ENCODE measurements around the gene SSBP4. TPM values are rescaled to one million over a fixed set of nuclear protein-coding genes. Genes with fewer than 3 reads are reported as not detected.

SSBP4 gene
- total and polyA plus RNA-seq, 2 of the 8 experiments (the other 6 are each of a cell fraction or from before 2014, with no cell fraction given) = 26.4 to 33.7 TPM

DNA sequence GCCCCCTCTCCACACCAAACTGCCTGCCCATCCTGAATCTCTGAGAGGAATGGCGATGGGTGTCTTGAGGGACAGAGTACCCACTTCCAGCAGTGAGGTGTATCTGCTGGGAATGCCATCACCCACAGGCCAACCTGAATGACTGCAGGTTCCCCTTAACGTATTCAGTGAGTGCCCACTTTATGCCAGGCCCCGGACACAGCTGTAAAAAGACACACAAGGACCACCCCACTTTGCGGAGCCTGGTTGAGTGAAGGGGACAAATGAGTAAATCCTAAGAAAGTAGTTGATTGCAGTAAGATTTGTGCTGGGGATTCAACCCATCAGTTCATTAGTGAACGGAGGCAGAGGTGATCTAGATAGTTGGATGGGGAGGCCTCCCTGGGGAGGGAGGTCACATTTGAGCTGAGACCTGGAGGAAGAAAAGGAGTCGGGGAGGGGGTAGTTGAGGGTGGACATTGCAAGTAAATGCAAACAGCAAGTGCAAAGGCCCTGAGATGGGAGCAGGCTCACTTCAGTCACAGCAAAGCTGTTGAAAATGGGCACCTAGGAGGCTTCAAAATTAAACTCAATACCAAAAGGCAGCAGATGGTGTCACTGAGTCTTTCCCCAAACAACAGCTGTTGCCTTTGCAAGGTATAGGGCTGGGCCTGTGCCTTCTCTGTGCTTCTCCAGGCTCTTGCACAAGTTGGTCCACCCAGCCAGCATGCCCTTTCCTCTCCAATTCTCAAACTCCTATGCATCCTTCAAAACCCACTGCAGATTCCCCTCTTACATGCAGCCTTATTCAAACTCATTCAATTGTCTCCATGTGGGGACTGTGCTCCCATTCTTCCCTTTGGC is 28.9 kb upstream of the SSBP4 start:
- CTCF ChIA-PET (ENCODE audit: partially characterized antibody) = interaction anchor here (0.8 to 10.4 kb wide), 13 partner anchors 10 to 141 kb away, joined by 3 to 177 read pairs (median 15); partner anchors contain the start of genes LRRC25 and SSBP4

More for the DNA sequence above, 28.9 kb upstream of the SSBP4 start:
- Histone ChIP-seq H3K23me2 (ENCODE audit: low read depth, low read length) (peaks cover 2% of the 10 kb centered on the region; the same call in 1 of the 2 replicates), H3K4me1 (replicated peaks in 1 of 4; ENCODE audit: control insufficient read depth in 3 of 4, insufficient read depth in 4 of 4, low read length in 3 of 4) (peaks cover 3 to 4% (median 3%) of the 10 kb centered on the region in 4 experiments), H3K14ac (ENCODE audit: insufficient read length) (no peak overlapping the region), H2BK20ac (ENCODE audit: low read length) (no peak overlapping the region), H3K4me3 (ENCODE audit: extremely low read depth in 1 of 4, insufficient read depth in 2 of 4, low read depth in 3 of 4, low read length in 4 of 4) (no peak overlapping the region), H2BK15ac (ENCODE audit: low read length) (0 out of 2 replicates have a peak overlapping the region, but pooled peaks have one; percentile 46), H3K27ac (ENCODE audit: low read depth, low read length) (no peak overlapping the region), H2BK5ac (ENCODE audit: low read depth, low read length) (no peak overlapping the region), H3K56ac (replicated peaks; ENCODE audit: insufficient read length, low read depth, low read length) (no peak overlapping the region), H3K9ac (replicated peaks in 1 of 4; ENCODE audit: extremely low read depth in 1 of 4, low read depth in 3 of 4, low read length in 3 of 4) (no peak overlapping the region), H2AK5ac (ENCODE audit: low read depth, low read length) (no peak overlapping the region), H2BK12ac (ENCODE audit: low read depth, low read length) (0 out of 2 replicates have a peak overlapping the region, but pooled peaks have one; percentile 5), H3K79me1 (ENCODE audit: low read depth, low read length) (no peaks in the 10 kb centered on the region), H3K4me2 (ENCODE audit: insufficient read depth in 1 of 2, low read depth in 2 of 2, low read length in 2 of 2) (no peak overlapping the region), H4K20me1 (replicated peaks in 1 of 2; ENCODE audit: control insufficient read depth in 1 of 2, insufficient read depth in 2 of 2, low read length in 2 of 2) (no peaks in the 10 kb centered on the region), H3K27me3 (replicated peaks in 1 of 4; ENCODE audit: control insufficient read depth in 3 of 4, extremely low read depth in 1 of 4, insufficient read depth in 3 of 4, low read length in 3 of 4) (peaks cover 0 to 23% (median 14%) of the 10 kb centered on the region in 4 experiments; a peak in 6 of 7 replicates), H3K79me2 (ENCODE audit: control insufficient read depth in 1 of 2, insufficient read depth in 2 of 2, low read length in 2 of 2) (no peaks in the 10 kb centered on the region), H3K18ac (ENCODE audit: extremely low read depth, low read length) (no peak overlapping the region), H4K5ac (ENCODE audit: insufficient read length, low read depth, low read length) (no peak overlapping the region), H3K9me3 (ENCODE audit: insufficient read depth in 2 of 2, low read depth in 1 of 2, low read length in 1 of 2) (no peaks in the 10 kb centered on the region), H4K8ac (ENCODE audit: extremely low read depth, insufficient read depth, low read length) (no peak overlapping the region), H3K23ac (ENCODE audit: insufficient read length) (no peak overlapping the region), H2AFZ (ENCODE audit: low read length) (no peak overlapping the region), H4K91ac (replicated peaks; ENCODE audit: insufficient read length, low read length) (no peak overlapping the region), H3K36me3 (ENCODE audit: control insufficient read depth in 2 of 4, insufficient read depth in 4 of 4, low read length in 3 of 4) (no peaks in the 10 kb centered on the region), H3K4ac (replicated peaks; ENCODE audit: insufficient read length, low read depth, low read length) (no peak overlapping the region), H2BK120ac (replicated peaks; ENCODE audit: low read depth, low read length) (no peak overlapping the region)
- TF ChIP-seq TCF12 (IDR thresholded peaks at IDR 0.05; ENCODE audit: low read depth, low read length) = no peak
- POLR2A ChIA-PET (ENCODE audit: partially characterized antibody) = interaction anchor here (1.2 to 3.3 kb wide), 4 partner anchors 10 to 30 kb away, joined by 3 to 12 read pairs (median 6); no protein-coding TSS in a partner anchor
- FAIRE-seq (no peak), DNase-seq (ENCODE audit: low read depth in 1 of 2, low spot score in 2 of 2) (no peak)
- 78% methylated on average over 6 of the region's 6 CpGs; no CpG with 5 or more reads in 1 of the 2 experiments for WGBS, 2 experiments (ENCODE audit: extremely low coverage in 1 of 2, insufficient coverage in 1 of 2, insufficient read length in 1 of 2, insufficient replicate concordance in 2 of 2, low coverage in 1 of 2, low lambda C conversion rate in 2 of 2, missing lambda C conversion rate in 1 of 2)

Data from H1 (cell line).